Smooth muscle cell (in vitro differentiated cells): ENCODE results near the gene LST1. TPM values are rescaled to one million over a fixed set of nuclear protein-coding genes. Genes with fewer than 3 reads are reported as not detected.
"Not testable (repeated sequence)": the region's sequence is repeated elsewhere in the genome, so short reads cannot be mapped to it uniquely, and the experiment has no call there.

Source experiments
- DNase-seq: peaks from one replicate; lab custom pipeline; 2025; ENCODE audit not compliant: unreplicated experiment; lab: John Stamatoyannopoulos, UW
- H2AFZ ChIP-seq: fragments of 200-600 bp; sonication (generic); 2 replicates; pipeline ENCODE4 v1.6.0; 2016; ENCODE audit warnings: antibody characterized with exemption, low read depth, mild to moderate bottlenecking
- H3F3A ChIP-seq: fragments of 200-600 bp; sonication (generic); 2 replicates; pipeline ENCODE4 v1.6.0; 2017; ENCODE audit warnings: antibody characterized with exemption, low read depth
- H3K27ac ChIP-seq: fragments of 200-600 bp; sonication (generic); 2 replicates; pipeline ENCODE4 v1.5.1; 2016; ENCODE audit warnings: low read depth, mild to moderate bottlenecking
- H3K27me3 ChIP-seq: fragments of 200-600 bp; sonication (generic); 2 replicates; pipeline ENCODE4 v1.6.1; 2016; ENCODE audit warnings: low read depth, mild to moderate bottlenecking
- H3K36me3 ChIP-seq: fragments of 200-600 bp; sonication (generic); 2 replicates; pipeline ENCODE4 v1.5.1; 2016; ENCODE audit warnings: low read depth
- H3K4me1 ChIP-seq: fragments of 200-600 bp; sonication (generic); 2 replicates; pipeline ENCODE4 v1.5.1; 2016; ENCODE audit warnings: low read depth
- H3K4me2 ChIP-seq: fragments of 200-600 bp; sonication (generic); 2 replicates; pipeline ENCODE4 v1.6.0; 2016; ENCODE audit warnings: mild to moderate bottlenecking
- H3K4me3 ChIP-seq: fragments of 200-600 bp; sonication (generic); 2 replicates; pipeline ENCODE4 v1.5.1; 2016; ENCODE audit warnings: mild to moderate bottlenecking
- H3K79me2 ChIP-seq: fragments of 200-600 bp; sonication (generic); 2 replicates; pipeline ENCODE4 v1.6.0; 2016; ENCODE audit warnings: low read depth, mild to moderate bottlenecking
- H3K9ac ChIP-seq: fragments of 200-600 bp; sonication (generic); 2 replicates; pipeline ENCODE4 v1.6.0; 2016; ENCODE audit warnings: low read depth
- H3K9me3 ChIP-seq: fragments of 200-600 bp; sonication (generic); replicated peaks from 2 replicates; pipeline ENCODE4 v1.5.1; 2016; ENCODE audit warnings: low read depth
- H4K20me1 ChIP-seq: fragments of 200-600 bp; sonication (generic); 2 replicates; pipeline ENCODE4 v1.6.0; 2016; ENCODE audit warnings: low read depth
- WGBS: methylation state at CpG from one replicate; pipeline ENCODE4 v1.1.7; 2016; ENCODE audit warnings: low lambda C conversion rate; 5-methylcytosine and 5-hydroxymethylcytosine counted together
- polyA plus RNA-seq: library from polyadenylated mRNA; unstranded; fragments of >200 nt; fragmentation: Nextera tagmentation; extraction: Ambion mirVana; gene quantifications from 2 replicates; pipeline ENCODE4 v1.2.1, GENCODE V29; 2016
- total RNA-seq: library from RNA; depleted of rRNA; stranded (reverse); fragments of >200 nt; gene quantifications from 2 replicates; pipeline ENCODE4 v1.2.3, GENCODE V29; 2014
- TF ChIP-seq, protein P1 (sequence below): fragments of 200-600 bp; sonication (generic); IDR thresholded peaks from 2 replicates; pipeline ENCODE4 v1.5.1; 2017; ENCODE audit warnings: borderline replicate concordance, mild to moderate bottlenecking, antibody characterized with exemption; ENCODE audit not compliant: insufficient read depth, poor library complexity, severe bottlenecking

LST1 gene
- total and polyA plus RNA-seq, 2 experiments from 2014 or later = 1.4 TPM; not detected in 1

DNA sequence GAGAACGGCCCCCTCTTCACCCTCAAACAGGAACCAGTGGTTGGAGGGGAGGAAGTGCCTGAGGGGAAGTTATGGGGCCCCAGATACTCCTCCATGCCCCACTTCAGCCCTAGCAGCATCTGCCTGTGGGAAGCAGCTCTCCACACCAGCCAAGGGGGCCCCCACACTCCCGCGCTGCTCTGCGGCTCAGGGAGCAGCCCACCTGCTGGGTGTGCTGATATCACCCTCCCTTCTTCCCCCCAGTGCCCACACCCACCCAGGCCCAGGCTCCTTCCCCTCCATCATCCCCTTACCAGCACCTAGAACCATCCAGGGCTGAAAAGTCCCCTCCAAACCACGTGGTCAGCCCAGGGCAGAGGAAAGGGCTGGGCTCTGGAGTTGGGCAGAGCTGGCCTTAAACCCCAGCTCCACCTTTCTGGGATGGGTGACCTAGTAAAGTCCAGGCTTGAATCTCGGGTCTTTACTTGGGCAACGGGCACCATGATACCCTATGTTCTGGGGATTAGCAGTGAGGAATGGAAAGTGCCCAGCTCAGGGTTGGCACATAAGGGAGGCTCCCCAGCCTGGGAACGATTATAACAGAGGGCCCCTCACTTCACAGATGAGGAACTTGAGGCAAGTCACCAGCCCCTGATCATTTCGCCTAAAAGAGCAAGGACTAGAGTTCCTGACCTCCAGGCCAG, 663 bp downstream of the LST1 start:
- Histone ChIP-seq H4K20me1 (no peaks in the 10 kb centered on the region), H3K4me1 (no peaks in the 10 kb centered on the region), H3K36me3 (no peaks in the 10 kb centered on the region), H3F3A (no peaks in the 10 kb centered on the region), H3K27ac (no peak overlapping the region), H3K79me2 (no peaks in the 10 kb centered on the region), H3K4me2 (no peak overlapping the region), H2AFZ (no peak overlapping the region), H3K27me3 (no peaks in the 10 kb centered on the region), H3K9ac (no peak overlapping the region), H3K4me3 (no peak overlapping the region), H3K9me3 (no peaks in the 10 kb centered on the region)
- WGBS = 71% methylated on average over 9 of the region's 9 CpGs
- no peak for DNase-seq
- TF ChIP-seq, protein P1, sequence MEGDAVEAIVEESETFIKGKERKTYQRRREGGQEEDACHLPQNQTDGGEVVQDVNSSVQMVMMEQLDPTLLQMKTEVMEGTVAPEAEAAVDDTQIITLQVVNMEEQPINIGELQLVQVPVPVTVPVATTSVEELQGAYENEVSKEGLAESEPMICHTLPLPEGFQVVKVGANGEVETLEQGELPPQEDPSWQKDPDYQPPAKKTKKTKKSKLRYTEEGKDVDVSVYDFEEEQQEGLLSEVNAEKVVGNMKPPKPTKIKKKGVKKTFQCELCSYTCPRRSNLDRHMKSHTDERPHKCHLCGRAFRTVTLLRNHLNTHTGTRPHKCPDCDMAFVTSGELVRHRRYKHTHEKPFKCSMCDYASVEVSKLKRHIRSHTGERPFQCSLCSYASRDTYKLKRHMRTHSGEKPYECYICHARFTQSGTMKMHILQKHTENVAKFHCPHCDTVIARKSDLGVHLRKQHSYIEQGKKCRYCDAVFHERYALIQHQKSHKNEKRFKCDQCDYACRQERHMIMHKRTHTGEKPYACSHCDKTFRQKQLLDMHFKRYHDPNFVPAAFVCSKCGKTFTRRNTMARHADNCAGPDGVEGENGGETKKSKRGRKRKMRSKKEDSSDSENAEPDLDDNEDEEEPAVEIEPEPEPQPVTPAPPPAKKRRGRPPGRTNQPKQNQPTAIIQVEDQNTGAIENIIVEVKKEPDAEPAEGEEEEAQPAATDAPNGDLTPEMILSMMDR = no peak

DNA sequence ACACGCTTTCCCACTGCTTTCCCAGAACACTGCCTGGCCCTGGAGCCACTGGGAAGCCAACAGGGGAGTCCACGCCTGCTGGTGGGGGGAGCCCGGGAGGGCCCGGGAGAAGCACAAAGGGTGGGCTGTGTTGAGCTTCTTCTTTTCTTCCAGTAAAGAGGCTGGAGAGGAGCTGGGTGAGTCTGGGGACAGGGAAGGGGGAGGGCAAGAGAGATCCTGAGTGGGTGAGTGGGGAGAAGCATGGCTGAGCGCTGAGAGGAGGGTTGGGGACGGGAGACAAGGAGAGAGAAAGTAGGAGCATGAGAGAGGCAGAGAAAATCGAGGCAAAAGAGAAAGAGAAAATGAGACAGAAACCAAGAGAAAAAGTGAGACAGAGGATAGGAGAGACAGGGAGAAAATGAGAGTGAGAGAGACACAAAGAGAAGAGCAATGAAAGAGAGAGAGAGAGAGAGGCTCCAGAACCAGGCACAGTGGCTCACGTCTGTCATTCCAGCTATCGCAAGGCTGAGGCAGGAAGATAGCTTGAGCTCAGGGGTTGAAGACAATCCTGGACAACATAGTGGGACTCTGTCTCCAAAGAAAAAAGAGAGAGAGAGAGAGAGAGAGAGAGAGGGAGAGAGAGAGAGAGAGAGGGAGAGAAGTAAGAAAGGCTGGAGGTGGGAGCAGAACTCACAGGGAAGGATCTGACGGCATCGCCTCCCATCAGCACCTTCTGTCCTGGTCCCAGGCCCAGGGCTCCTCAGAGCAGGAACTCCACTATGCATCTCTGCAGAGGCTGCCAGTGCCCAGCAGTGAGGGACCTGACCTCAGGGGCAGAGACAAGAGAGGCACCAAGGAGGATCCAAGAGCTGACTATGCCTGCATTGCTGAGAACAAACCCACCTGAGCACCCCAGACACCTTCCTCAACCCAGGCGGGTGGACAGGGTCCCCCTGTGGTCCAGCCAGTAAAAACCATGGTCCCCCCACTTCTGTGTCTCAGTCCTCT, 2.0 kb downstream of the LST1 start:
- Histone ChIP-seq H3K4me3 (no peak overlapping the region), H2AFZ (no peak overlapping the region), H3K4me2 (no peak overlapping the region), H3K79me2 (no peaks in the 10 kb centered on the region), H4K20me1 (no peaks in the 10 kb centered on the region), H3K9ac (no peak overlapping the region), H3K27me3 (no peaks in the 10 kb centered on the region), H3F3A (no peaks in the 10 kb centered on the region), H3K9me3 (no peaks in the 10 kb centered on the region), H3K27ac (no peak overlapping the region), H3K4me1 (no peaks in the 10 kb centered on the region), H3K36me3 (no peaks in the 10 kb centered on the region)
- DNase-seq = no peak
- WGBS = 82% methylated on average over 10 of the region's 12 CpGs
- TF ChIP-seq, protein P1 = no peak

DNA sequence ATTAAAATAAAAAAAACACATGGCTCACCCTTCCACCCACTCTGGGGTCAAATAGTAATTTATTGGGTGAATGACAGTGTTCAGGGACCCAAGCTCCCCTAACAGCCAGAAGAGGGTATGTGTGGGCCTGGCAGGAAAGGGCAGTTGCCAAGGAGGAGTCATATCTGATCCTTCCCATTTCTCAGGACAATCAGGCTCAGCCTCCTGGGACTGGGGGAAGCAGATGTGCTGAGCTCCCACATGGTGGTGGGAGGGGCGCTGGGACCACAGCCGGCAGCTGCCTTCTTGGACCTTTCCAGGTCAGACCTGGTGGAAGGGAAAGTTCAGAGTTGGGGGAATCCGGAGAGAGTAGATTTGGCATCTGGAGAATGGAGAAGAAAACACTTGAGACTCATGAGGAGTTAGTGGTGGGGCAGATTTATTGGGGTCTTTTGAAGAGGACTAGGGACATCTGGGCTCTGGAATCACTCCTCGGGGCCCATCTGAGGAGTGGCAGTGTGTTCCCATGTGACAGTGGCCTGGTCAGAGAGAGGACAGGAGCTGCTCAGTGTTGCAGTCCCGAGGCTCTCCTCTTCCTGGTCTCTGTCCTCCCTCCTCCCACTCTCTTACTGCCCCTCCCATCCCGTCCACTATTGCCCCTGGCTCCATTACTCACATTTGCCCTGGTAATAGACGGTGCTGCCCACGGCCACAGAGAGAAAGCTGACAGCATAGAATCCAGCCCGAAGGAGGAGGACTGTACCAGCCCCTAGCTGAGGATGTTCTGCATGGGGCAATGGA, 3.0 kb downstream of the LST1 start:
- Histone ChIP-seq H3K4me1 (no peaks in the 10 kb centered on the region), H3K9ac (no peak overlapping the region), H3K27ac (no peak overlapping the region), H3F3A (no peaks in the 10 kb centered on the region), H3K79me2 (no peaks in the 10 kb centered on the region), H3K9me3 (no peaks in the 10 kb centered on the region), H4K20me1 (no peaks in the 10 kb centered on the region), H3K36me3 (no peaks in the 10 kb centered on the region), H3K4me2 (no peak overlapping the region), H3K27me3 (no peaks in the 10 kb centered on the region), H2AFZ (no peak overlapping the region), H3K4me3 (no peak overlapping the region)
- DNase-seq = no peak
- TF ChIP-seq, protein P1 = no peak
- 65% methylated on average over 9 of the region's 9 CpGs for WGBS

DNA sequence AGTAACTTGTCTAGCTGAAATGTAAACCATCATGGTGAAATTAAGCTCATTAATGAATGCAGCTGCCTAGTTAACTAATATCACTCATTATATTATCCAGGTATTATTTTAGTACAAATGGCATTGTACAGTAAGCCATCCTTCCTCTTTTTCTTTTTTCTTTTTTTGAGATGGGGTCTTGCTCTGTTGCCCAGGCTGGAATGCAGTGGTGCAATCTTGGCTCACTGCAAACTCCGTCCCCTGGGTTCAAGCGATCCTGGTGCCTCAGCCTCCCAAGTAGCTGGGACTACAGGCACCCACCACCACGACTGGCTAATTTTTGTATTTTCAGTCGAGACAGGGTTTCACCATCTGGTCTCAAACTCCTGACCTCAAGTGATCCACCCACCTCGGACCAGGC, 4.6 kb downstream of the LST1 start:
- H3K27me3 ChIP-seq, H3K9ac ChIP-seq, H3K4me3 ChIP-seq, H4K20me1 ChIP-seq, H3K9me3 ChIP-seq, H3F3A ChIP-seq, H3K36me3 ChIP-seq, H2AFZ ChIP-seq, H3K4me2 ChIP-seq, H3K79me2 ChIP-seq, DNase-seq, H3K4me1 ChIP-seq, H3K27ac ChIP-seq: not testable (repeated sequence)
- 91% methylated on average over 5 of the region's 5 CpGs for WGBS
